Astrocyte (in vitro differentiated cells and primary cell): ENCODE results near the gene SLC29A3. TPM values are rescaled to one million over a fixed set of nuclear protein-coding genes. Genes with fewer than 3 reads are reported as not detected.

ENCODE experiments used
- DNase-seq: peaks from one replicate; pipeline ENCODE4 v3.0.0-alpha.2; 2010; ENCODE audit warnings: low read depth
- FAIRE-seq: peaks from 2 replicates; lab custom pipeline; 2011; peaks lifted over from hg19 to GRCh38; lab: Jason Lieb, UNC
- H2AFZ ChIP-seq: 2 replicates; pipeline ENCODE4 v1.6.0; 2012; ENCODE audit warnings: low read depth, low read length, inconsistent platforms
- H3K27ac ChIP-seq: 2 replicates; pipeline ENCODE4 v1.5.1; 2011; ENCODE audit warnings: low read depth, low read length, inconsistent platforms
- H3K27me3 ChIP-seq: 2 replicates; pipeline ENCODE4 v1.6.0; 2011; ENCODE audit warnings: low read length, inconsistent platforms; ENCODE audit not compliant: insufficient read depth
- H3K36me3 ChIP-seq: 2 replicates; pipeline ENCODE4 v1.5.1; 2011; ENCODE audit warnings: low read length, inconsistent platforms; ENCODE audit not compliant: insufficient read depth
- H3K4me1 ChIP-seq: 2 replicates; pipeline ENCODE4 v1.5.1; 2011; ENCODE audit warnings: low read length, inconsistent platforms; ENCODE audit not compliant: insufficient read depth
- H3K4me2 ChIP-seq: 2 replicates; pipeline ENCODE4 v1.6.0; 2012; ENCODE audit warnings: low read length, inconsistent platforms
- H3K4me3 ChIP-seq: 2 replicates; pipeline ENCODE4 v1.5.1; 2011; ENCODE audit warnings: low read depth, mild to moderate bottlenecking, low read length, inconsistent platforms; ENCODE audit not compliant: insufficient read depth
- H3K79me2 ChIP-seq: 2 replicates; pipeline ENCODE4 v1.6.0; 2012; ENCODE audit warnings: mild to moderate bottlenecking, low read length, inconsistent platforms; ENCODE audit not compliant: insufficient read depth
- H3K9ac ChIP-seq: 2 replicates; pipeline ENCODE4 v1.6.0; 2012; ENCODE audit warnings: mild to moderate bottlenecking, low read length, inconsistent platforms
- H3K9me3 ChIP-seq: 2 replicates; pipeline ENCODE4 v1.5.1; 2012; ENCODE audit warnings: low read depth, mild to moderate bottlenecking, low read length, inconsistent platforms; ENCODE audit not compliant: insufficient read depth
- H4K20me1 ChIP-seq: 2 replicates; pipeline ENCODE4 v1.6.0; 2012; ENCODE audit warnings: low read length, inconsistent platforms; ENCODE audit not compliant: insufficient read depth
- H3K27ac Mint-ChIP-seq: one replicate; pipeline ENCODE4 v1.8.0; 2021; ENCODE audit warnings: mild to moderate bottlenecking, mixed read lengths; ENCODE audit not compliant: unreplicated experiment
- H3K27me3 Mint-ChIP-seq: one replicate; pipeline ENCODE4 v1.8.0; 2021; ENCODE audit warnings: low read depth, mixed read lengths; ENCODE audit not compliant: unreplicated experiment
- H3K36me3 Mint-ChIP-seq: one replicate; pipeline ENCODE4 v1.8.0; 2021; ENCODE audit warnings: low read depth, mixed read lengths; ENCODE audit not compliant: unreplicated experiment
- H3K4me1 Mint-ChIP-seq: one replicate; pipeline ENCODE4 v1.8.0; 2021; ENCODE audit warnings: low read depth, mixed read lengths; ENCODE audit not compliant: unreplicated experiment
- H3K4me3 Mint-ChIP-seq: one replicate; pipeline ENCODE4 v1.8.0; 2021; ENCODE audit warnings: mild to moderate bottlenecking, moderate library complexity, mixed read lengths; ENCODE audit not compliant: unreplicated experiment
- H3K9me3 Mint-ChIP-seq: one replicate; pipeline ENCODE4 v1.8.0; 2021; ENCODE audit warnings: mild to moderate bottlenecking, mixed read lengths; ENCODE audit not compliant: unreplicated experiment
- EZH2 ChIP-seq: IDR thresholded peaks from 2 replicates; pipeline ENCODE4 v1.6.1; 2012; ENCODE audit warnings: mild to moderate bottlenecking, low read length, inconsistent platforms; ENCODE audit not compliant: insufficient read depth
- total RNA-seq: library from RNA; stranded (reverse); gene quantifications from 2 replicates; pipeline ENCODE4 v1.2.1, GENCODE V29; 2021
- TF ChIP-seq, protein P1 (sequence below): IDR thresholded peaks from 2 replicates; pipeline ENCODE4 v1.5.1; 2011; ENCODE audit warnings: low read depth, mild to moderate bottlenecking, inconsistent platforms, low read length, moderate library complexity; ENCODE audit not compliant: insufficient read depth

Gene SLC29A3
- total RNA-seq, 1 donor from 2014 or later = 3.4 TPM

DNA sequence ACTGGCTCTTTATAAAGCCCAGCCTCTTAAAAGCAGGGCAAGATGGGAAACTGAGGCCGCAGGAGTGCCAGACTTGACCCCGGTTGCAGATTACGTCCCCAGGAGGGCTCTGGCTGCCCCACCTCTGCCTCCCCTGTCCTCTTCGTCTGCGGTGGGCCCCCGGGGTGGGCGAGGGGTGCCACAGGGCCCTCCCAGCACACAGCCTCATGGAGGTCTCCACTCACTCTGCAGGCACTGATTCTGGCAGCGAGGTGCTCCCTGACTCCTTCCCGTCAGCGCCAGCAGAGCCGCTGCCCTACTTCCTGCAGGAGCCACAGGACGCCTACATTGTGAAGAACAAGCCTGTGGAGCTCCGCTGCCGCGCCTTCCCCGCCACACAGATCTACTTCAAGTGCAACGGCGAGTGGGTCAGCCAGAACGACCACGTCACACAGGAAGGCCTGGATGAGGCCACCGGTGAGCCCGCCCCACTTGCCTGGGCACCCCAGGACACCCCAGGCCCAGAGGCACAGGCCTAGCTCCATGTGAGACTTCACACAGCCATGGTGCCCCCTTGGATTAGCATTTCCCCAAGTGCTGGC lies 39.4 kb upstream of the SLC29A3 start:
- Histone ChIP-seq H3K36me3 (no peaks in the 10 kb centered on the region), H3K9me3 (no peaks in the 10 kb centered on the region), H3K4me2 (no peak overlapping the region), H3K79me2 (no peaks in the 10 kb centered on the region), H3K4me1 (peaks cover 2% of the 10 kb centered on the region), H3K4me3 (no peak overlapping the region), H4K20me1 (peaks cover 29% of the 10 kb centered on the region), H3K27me3 (no peaks in the 10 kb centered on the region), H3K27ac (no peak overlapping the region), H2AFZ (no peak overlapping the region), H3K9ac (no peak overlapping the region)
- no peak overlapping the region for H3K27ac Mint-ChIP-seq
- H3K36me3 Mint-ChIP-seq = peaks cover 11% of the 10 kb centered on the region
- peaks cover 7% of the 10 kb centered on the region for H3K4me1 Mint-ChIP-seq
- DNase-seq (no peak), FAIRE-seq (no peak)
- TF ChIP-seq, protein P1, sequence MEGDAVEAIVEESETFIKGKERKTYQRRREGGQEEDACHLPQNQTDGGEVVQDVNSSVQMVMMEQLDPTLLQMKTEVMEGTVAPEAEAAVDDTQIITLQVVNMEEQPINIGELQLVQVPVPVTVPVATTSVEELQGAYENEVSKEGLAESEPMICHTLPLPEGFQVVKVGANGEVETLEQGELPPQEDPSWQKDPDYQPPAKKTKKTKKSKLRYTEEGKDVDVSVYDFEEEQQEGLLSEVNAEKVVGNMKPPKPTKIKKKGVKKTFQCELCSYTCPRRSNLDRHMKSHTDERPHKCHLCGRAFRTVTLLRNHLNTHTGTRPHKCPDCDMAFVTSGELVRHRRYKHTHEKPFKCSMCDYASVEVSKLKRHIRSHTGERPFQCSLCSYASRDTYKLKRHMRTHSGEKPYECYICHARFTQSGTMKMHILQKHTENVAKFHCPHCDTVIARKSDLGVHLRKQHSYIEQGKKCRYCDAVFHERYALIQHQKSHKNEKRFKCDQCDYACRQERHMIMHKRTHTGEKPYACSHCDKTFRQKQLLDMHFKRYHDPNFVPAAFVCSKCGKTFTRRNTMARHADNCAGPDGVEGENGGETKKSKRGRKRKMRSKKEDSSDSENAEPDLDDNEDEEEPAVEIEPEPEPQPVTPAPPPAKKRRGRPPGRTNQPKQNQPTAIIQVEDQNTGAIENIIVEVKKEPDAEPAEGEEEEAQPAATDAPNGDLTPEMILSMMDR = no peak
- TF ChIP-seq EZH2 = no peak
- no peaks in the 10 kb centered on the region for H3K9me3 Mint-ChIP-seq
- H3K4me3 Mint-ChIP-seq = no peak overlapping the region
- H3K27me3 Mint-ChIP-seq = peaks cover 2% of the 10 kb centered on the region

DNA sequence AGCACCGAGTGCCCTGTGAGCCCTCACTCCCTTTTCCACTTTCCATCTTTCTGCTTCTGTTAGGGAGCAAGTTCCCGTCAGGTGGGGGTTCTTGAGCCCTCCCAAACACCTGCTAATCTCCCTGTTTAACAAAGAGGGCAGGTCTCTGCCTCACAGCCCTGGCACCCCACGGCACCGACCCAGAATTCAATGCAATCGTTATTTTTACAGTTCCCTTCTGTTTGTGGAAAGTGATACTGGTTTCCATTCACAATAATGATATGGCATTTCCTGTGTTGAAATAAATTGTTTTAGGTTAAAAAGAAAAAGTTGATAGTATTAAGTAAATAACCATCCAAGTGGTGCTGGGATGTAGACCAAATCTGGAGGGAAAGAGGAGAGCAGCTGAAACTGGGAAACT lies 38.8 kb upstream of the SLC29A3 start:
- no peak overlapping the region for H3K27ac ChIP-seq
- H3K4me3 ChIP-seq = no peak overlapping the region
- H3K9ac ChIP-seq = no peak overlapping the region
- peaks cover 7% of the 10 kb centered on the region for H3K4me1 Mint-ChIP-seq
- H3K36me3 Mint-ChIP-seq = peaks cover 9% of the 10 kb centered on the region
- no peaks in the 10 kb centered on the region for H3K9me3 ChIP-seq
- FAIRE-seq (no peak), DNase-seq (no peak)
- no peak overlapping the region for H3K4me2 ChIP-seq
- TF ChIP-seq, protein P1 = no peak
- no peak for TF ChIP-seq EZH2
- H3K27me3 Mint-ChIP-seq = peaks cover 2% of the 10 kb centered on the region
- no peaks in the 10 kb centered on the region for H3K79me2 ChIP-seq
- peaks cover 34% of the 10 kb centered on the region for H4K20me1 ChIP-seq
- no peaks in the 10 kb centered on the region for H3K27me3 ChIP-seq
- H3K36me3 ChIP-seq = no peaks in the 10 kb centered on the region
- no peaks in the 10 kb centered on the region for H3K9me3 Mint-ChIP-seq
- H3K4me3 Mint-ChIP-seq = peak overlapping the region; percentile 3
- H2AFZ ChIP-seq = no peak overlapping the region
- peaks cover 2% of the 10 kb centered on the region for H3K4me1 ChIP-seq
- no peak overlapping the region for H3K27ac Mint-ChIP-seq

DNA sequence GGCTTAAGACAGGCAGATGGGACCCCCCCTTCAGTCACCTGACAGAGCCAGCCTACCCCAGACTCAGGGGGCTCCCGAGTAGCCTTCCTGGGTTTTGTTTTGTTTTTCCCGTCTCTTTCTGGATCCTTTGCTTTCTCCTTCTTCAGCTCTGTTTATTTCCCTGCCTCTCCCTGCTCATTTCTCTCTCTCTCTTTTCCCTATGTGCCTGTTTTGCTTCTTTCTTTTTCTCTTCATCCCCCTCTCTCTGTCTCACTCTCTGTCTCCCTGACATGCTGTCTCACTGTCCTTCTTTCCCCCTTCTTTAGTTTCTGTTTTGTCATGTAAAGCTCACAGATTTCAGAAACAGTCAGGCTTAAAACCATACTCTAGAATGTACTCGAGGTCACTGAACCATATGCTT lies 38.2 kb upstream of the SLC29A3 start:
- H3K36me3 Mint-ChIP-seq = peaks cover 9% of the 10 kb centered on the region
- FAIRE-seq = no peak
- peaks cover 7% of the 10 kb centered on the region for H3K4me1 Mint-ChIP-seq
- Histone ChIP-seq H3K27ac (no peak overlapping the region), H3K27me3 (no peaks in the 10 kb centered on the region), H3K36me3 (no peaks in the 10 kb centered on the region), H3K9ac (no peak overlapping the region), H2AFZ (no peak overlapping the region), H3K4me3 (no peak overlapping the region), H4K20me1 (peaks cover 40% of the 10 kb centered on the region), H3K9me3 (no peaks in the 10 kb centered on the region), H3K4me1 (no peaks in the 10 kb centered on the region), H3K79me2 (no peaks in the 10 kb centered on the region), H3K4me2 (no peak overlapping the region)
- no peak overlapping the region for H3K4me3 Mint-ChIP-seq
- H3K27me3 Mint-ChIP-seq = peaks cover 2% of the 10 kb centered on the region
- TF ChIP-seq, protein P1 = no peak
- no peak for TF ChIP-seq EZH2
- no peak for DNase-seq
- no peak overlapping the region for H3K27ac Mint-ChIP-seq
- no peaks in the 10 kb centered on the region for H3K9me3 Mint-ChIP-seq
